Thymus (tissue), 11 donors: ENCODE data around the gene TSNAXIP1. TPM values are rescaled to one million over a fixed set of nuclear protein-coding genes. Genes with fewer than 3 reads are reported as not detected.

Source experiments
- DNase-seq, 9 donors: peaks; one replicate each; pipeline ENCODE4 v3.0.0-alpha.2; 2013; ENCODE audit warnings: low spot score in 9 of 9, low read depth in 6 of 9, missing footprints in 1 of 9
- H3K27ac ChIP-seq, 2 donors: one replicate each; pipeline ENCODE4 v1.5.1; 2013; ENCODE audit warnings: control low read depth in 1 of 2, low read depth in 1 of 2, low read length in 1 of 2, mild to moderate bottlenecking in 1 of 2, moderate library complexity in 1 of 2
- H3K27me3 ChIP-seq, 2 donors: one replicate each; pipeline ENCODE4 v1.5.1; 2013; ENCODE audit warnings: low read length in 1 of 2; ENCODE audit not compliant: control insufficient read depth in 2 of 2, insufficient read depth in 1 of 2
- H3K36me3 ChIP-seq, 2 donors: one replicate each; pipeline ENCODE4 v1.5.1; 2013; ENCODE audit warnings: low read length in 1 of 2, mild to moderate bottlenecking in 1 of 2, moderate library complexity in 1 of 2; ENCODE audit not compliant: control insufficient read depth in 2 of 2, insufficient read depth in 2 of 2
- H3K4me1 ChIP-seq, 2 donors: one replicate each; pipeline ENCODE4 v1.5.1; 2013; ENCODE audit warnings: low read length in 2 of 2; ENCODE audit not compliant: control insufficient read depth in 2 of 2, insufficient read depth in 2 of 2
- H3K4me3 ChIP-seq, 2 donors: one replicate each; pipeline ENCODE4 v1.5.1; 2013; ENCODE audit warnings: low read length in 2 of 2, control low read depth in 1 of 2, mild to moderate bottlenecking in 1 of 2
- H3K9me3 ChIP-seq, 2 donors: one replicate each; pipeline ENCODE4 v1.5.1; 2013; ENCODE audit warnings: low read length in 1 of 2, mild to moderate bottlenecking in 1 of 2; ENCODE audit not compliant: control insufficient read depth in 2 of 2, insufficient read depth in 1 of 2
- WGBS: extraction: QIAGEN DNeasy Blood & Tissue Kit; methylation state at CpG from one replicate; pipeline ENCODE4 v1.1.7; 2013; 5-methylcytosine and 5-hydroxymethylcytosine counted together
- polyA plus RNA-seq: library from polyadenylated mRNA; stranded (reverse); fragments of 200-250 nt; gene quantifications from one replicate; pipeline ENCODE4 v1.2.3, GENCODE V29; 2013
- total RNA-seq: library from RNA; stranded (reverse); fragments of 120-200 nt; gene quantifications from one replicate; pipeline ENCODE4 v1.2.4, GENCODE V29; 2013
- donor health status: healthy.

The TSNAXIP1 gene
- total and polyA plus RNA-seq, 2 donors, result 0.76 to 2.0 TPM

GRCh38 chr16:67764158-67764667 lies 42.5 kb upstream of the TSNAXIP1 start:
- Histone ChIP-seq H3K36me3 (peaks cover 7 to 27% of the 10 kb centered on the region in 2 donors), H3K9me3 (no peaks in the 10 kb centered on the region), H3K4me3 (no peak overlapping the region), H3K4me1 (peaks cover 0 to 10% of the 10 kb centered on the region in 2 donors), H3K27me3 (no peaks in the 10 kb centered on the region), H3K27ac (no peak overlapping the region)
- WGBS, result 97% methylated on average over 7 of the region's 7 CpGs
- DNase-seq, result no peak

GRCh38 chr16:67766291-67766690 lies 40.4 kb upstream of the TSNAXIP1 start:
- no peaks in the 10 kb centered on the region for H3K4me1 ChIP-seq
- no peaks in the 10 kb centered on the region for H3K9me3 ChIP-seq
- no peak overlapping the region for H3K4me3 ChIP-seq
- H3K36me3 ChIP-seq, result peaks cover 15 to 28% of the 10 kb centered on the region in 2 donors
- no peaks in the 10 kb centered on the region for H3K27me3 ChIP-seq
- DNase-seq, result no peak
- H3K27ac ChIP-seq, result no peak overlapping the region
- WGBS, result 96% methylated on average over 4 of the region's 4 CpGs

- WGBS, result 94% methylated on average over 7 of the region's 7 CpGs
- Histone ChIP-seq H3K27ac (no peak overlapping the region), H3K4me3 (no peak overlapping the region)
Measured at GRCh38 chr16:67767953-67768352, 38.7 kb upstream of the TSNAXIP1 start.

GRCh38 chr16:67770346-67770991 lies 36.2 kb upstream of the TSNAXIP1 start:
- WGBS, result 96% methylated on average over 6 of the region's 6 CpGs
- peaks cover 21 to 29% of the 10 kb centered on the region in 2 donors for H3K36me3 ChIP-seq
- no peak for DNase-seq
- H3K27ac ChIP-seq, result no peak overlapping the region
- no peaks in the 10 kb centered on the region for H3K27me3 ChIP-seq
- peaks cover 4 to 22% of the 10 kb centered on the region in 2 donors for H3K4me1 ChIP-seq
- no peaks in the 10 kb centered on the region for H3K9me3 ChIP-seq
- H3K4me3 ChIP-seq, result no peak overlapping the region

More at GRCh38 chr16:67767953-67768352, 38.7 kb upstream of the TSNAXIP1 start:
- DNase-seq, result no peak
- H3K9me3 ChIP-seq, result no peaks in the 10 kb centered on the region
- H3K27me3 ChIP-seq, result no peaks in the 10 kb centered on the region
- peaks cover 0 to 9% of the 10 kb centered on the region in 2 donors for H3K4me1 ChIP-seq
- H3K36me3 ChIP-seq, result peaks cover 21 to 35% of the 10 kb centered on the region in 2 donors

- WGBS, result 82% methylated on average over 4 of the region's 4 CpGs
- no peak overlapping the region for H3K27ac ChIP-seq
- no peak overlapping the region for H3K4me3 ChIP-seq
- peaks cover 17 to 18% of the 10 kb centered on the region in 2 donors for H3K36me3 ChIP-seq
- H3K27me3 ChIP-seq, result no peaks in the 10 kb centered on the region
- DNase-seq, result no peak
- H3K4me1 ChIP-seq, result peaks cover 4 to 22% of the 10 kb centered on the region in 2 donors
- H3K9me3 ChIP-seq, result no peaks in the 10 kb centered on the region
Measured at GRCh38 chr16:67773099-67773498, 33.6 kb upstream of the TSNAXIP1 start.

GRCh38 chr16:67773569-67774456 lies 32.9 kb upstream of the TSNAXIP1 start:
- no peak overlapping the region for H3K27ac ChIP-seq
- peaks cover 17 to 18% of the 10 kb centered on the region in 2 donors for H3K36me3 ChIP-seq
- no peak for DNase-seq
- H3K9me3 ChIP-seq, result no peaks in the 10 kb centered on the region
- peaks cover 4 to 23% of the 10 kb centered on the region in 2 donors for H3K4me1 ChIP-seq
- no peak overlapping the region for H3K4me3 ChIP-seq
- 89% methylated on average over 6 of the region's 6 CpGs for WGBS
- no peaks in the 10 kb centered on the region for H3K27me3 ChIP-seq

GRCh38 chr16:67774457-67774853 lies 32.2 kb upstream of the TSNAXIP1 start:
- Histone ChIP-seq H3K27me3 (no peaks in the 10 kb centered on the region), H3K36me3 (peaks cover 17 to 18% of the 10 kb centered on the region in 2 donors), H3K4me3 (no peak overlapping the region), H3K4me1 (peaks cover 5 to 27% of the 10 kb centered on the region in 2 donors), H3K9me3 (no peaks in the 10 kb centered on the region), H3K27ac (no peak overlapping the region)
- DNase-seq, result no peak
- WGBS, result 97% methylated on average over 3 of the region's 3 CpGs

GRCh38 chr16:67775273-67775672 lies 31.4 kb upstream of the TSNAXIP1 start:
- Histone ChIP-seq H3K36me3 (peaks cover 13 to 16% of the 10 kb centered on the region in 2 donors), H3K4me1 (peaks cover 9 to 35% of the 10 kb centered on the region in 2 donors), H3K9me3 (no peaks in the 10 kb centered on the region), H3K4me3 (no peak overlapping the region), H3K27me3 (no peaks in the 10 kb centered on the region), H3K27ac (no peak overlapping the region)
- 97% methylated on average over 6 of the region's 6 CpGs for WGBS
- DNase-seq, result no peak
